T-helper 2 cell treated with Interferon-gamma antibody and Interleukin-4, amounts not matched to agents 5 μg/mL and 100 μg/mL, for 36 hours (primary cell): ENCODE measurements around the gene TEX264.

Experiments
- DNase-seq: peaks from one replicate; pipeline ENCODE4 v3.0.0; 2021; ENCODE audit warnings: low spot score
- H3K27ac Mint-ChIP-seq: one replicate; pipeline ENCODE4 v1.8.0; 2021; ENCODE audit warnings: mild to moderate bottlenecking, mixed read lengths
- H3K27me3 Mint-ChIP-seq: one replicate; pipeline ENCODE4 v1.8.0; 2021; ENCODE audit warnings: low read depth, mixed read lengths
- H3K36me3 Mint-ChIP-seq: one replicate; pipeline ENCODE4 v1.8.0; 2021; ENCODE audit warnings: low read depth, mixed read lengths
- H3K4me1 Mint-ChIP-seq: one replicate; pipeline ENCODE4 v1.8.0; 2021; ENCODE audit warnings: low read depth, mixed read lengths
- H3K4me3 Mint-ChIP-seq: one replicate; pipeline ENCODE4 v1.8.0; 2022; ENCODE audit warnings: mild to moderate bottlenecking, moderate library complexity, mixed read lengths
- H3K9me3 Mint-ChIP-seq: one replicate; pipeline ENCODE4 v1.8.0; 2021; ENCODE audit warnings: mixed read lengths

The TEX264 gene

DNA sequence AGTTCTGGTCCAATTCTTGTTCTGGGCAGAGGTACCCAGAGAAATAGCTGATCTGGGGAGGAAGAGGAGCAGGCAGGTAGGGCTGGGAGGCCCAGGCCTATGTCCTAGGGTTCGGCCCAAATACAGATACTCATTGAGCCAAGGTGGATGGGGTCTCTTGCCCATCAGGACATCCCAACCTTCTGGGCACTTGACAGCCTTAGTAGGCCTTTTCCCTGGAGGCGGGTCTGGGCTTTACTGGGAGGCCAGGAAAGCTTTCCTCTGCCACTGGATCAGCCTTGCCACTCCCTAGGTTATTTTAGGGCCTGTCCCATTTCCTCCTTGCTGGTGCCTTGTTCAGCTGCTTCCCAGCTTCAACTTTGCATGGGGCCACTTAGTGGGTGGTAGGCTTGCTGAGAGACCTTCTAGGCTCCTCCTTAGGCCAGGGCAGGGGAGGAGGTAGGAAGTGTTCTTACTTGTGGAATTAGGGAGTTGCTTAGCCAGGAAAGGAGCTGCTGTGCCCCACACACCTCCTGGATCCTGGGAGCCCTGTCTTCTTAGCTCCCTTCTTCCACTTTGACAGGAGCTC is 9.7 kb downstream of the TEX264 start:
- Mint-ChIP-seq H3K36me3 (peaks cover 49% of the 10 kb centered on the region), H3K27me3 (no peaks in the 10 kb centered on the region), H3K27ac (peak overlapping the region; percentile 88), H3K4me3 (peak overlapping the region; percentile 89), H3K4me1 (peaks cover 78% of the 10 kb centered on the region), H3K9me3 (no peaks in the 10 kb centered on the region)
- no peak for DNase-seq

GRCh38 chr3:51681453-51681852 is 10.4 kb downstream of the TEX264 start:
- no peaks in the 10 kb centered on the region for H3K9me3 Mint-ChIP-seq
- H3K36me3 Mint-ChIP-seq = peaks cover 50% of the 10 kb centered on the region
- DNase-seq = peak; percentile 56

DNA sequence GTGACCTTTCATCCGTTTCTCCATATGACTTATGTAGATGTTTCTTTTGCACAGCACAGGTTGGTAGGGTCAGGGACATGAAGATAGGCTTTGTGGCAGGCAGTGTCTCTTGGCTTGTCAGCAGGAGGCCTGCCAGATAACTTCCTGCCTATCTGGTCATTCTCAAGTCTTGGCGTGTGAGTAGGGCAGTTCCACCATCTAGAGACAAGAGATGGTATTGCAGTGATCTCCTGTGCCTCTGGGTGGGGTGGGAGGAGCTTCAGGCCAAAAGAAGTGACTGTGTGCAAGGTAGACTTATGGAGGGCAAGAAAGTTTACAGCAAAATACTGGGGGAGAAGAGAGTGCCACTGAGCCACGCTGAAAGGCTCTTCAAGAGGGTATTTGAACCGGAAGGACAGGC is 11.0 kb downstream of the TEX264 start:
- Mint-ChIP-seq H3K27ac (peak overlapping the region; percentile 88), H3K27me3 (no peaks in the 10 kb centered on the region), H3K36me3 (peaks cover 50% of the 10 kb centered on the region), H3K9me3 (no peaks in the 10 kb centered on the region), H3K4me3 (peak overlapping the region; percentile 89), H3K4me1 (peaks cover 82% of the 10 kb centered on the region)
- DNase-seq = peak; percentile 78

More at GRCh38 chr3:51681453-51681852, 10.4 kb downstream of the TEX264 start:
- peak overlapping the region; percentile 88 for H3K27ac Mint-ChIP-seq
- no peaks in the 10 kb centered on the region for H3K27me3 Mint-ChIP-seq
- peaks cover 81% of the 10 kb centered on the region for H3K4me1 Mint-ChIP-seq
- peak overlapping the region; percentile 89 for H3K4me3 Mint-ChIP-seq

DNA sequence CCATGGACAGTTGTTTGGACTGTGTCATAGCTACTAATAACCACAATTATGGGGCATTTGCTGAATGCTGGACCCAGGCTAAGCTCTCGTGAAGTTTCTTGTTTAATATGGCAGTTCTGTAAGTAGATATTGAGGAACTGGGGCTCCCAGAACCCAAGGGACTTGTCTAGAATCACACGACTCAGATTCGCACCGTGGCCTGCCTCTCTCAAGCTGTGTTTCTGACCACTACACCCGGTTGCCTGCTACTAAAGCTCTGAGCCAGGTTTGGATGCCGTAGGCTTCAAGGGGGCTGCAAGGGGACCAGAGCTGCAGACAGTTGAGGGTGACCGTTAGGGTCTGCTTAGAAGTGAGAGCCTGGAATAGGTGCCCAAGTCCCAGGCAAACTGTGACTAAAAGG is 11.5 kb downstream of the TEX264 start:
- Mint-ChIP-seq H3K4me3 (peak overlapping the region; percentile 89), H3K4me1 (peaks cover 85% of the 10 kb centered on the region), H3K27me3 (no peaks in the 10 kb centered on the region), H3K27ac (peak overlapping the region; percentile 75), H3K36me3 (peaks cover 52% of the 10 kb centered on the region), H3K9me3 (no peaks in the 10 kb centered on the region)
- no peak for DNase-seq

DNA sequence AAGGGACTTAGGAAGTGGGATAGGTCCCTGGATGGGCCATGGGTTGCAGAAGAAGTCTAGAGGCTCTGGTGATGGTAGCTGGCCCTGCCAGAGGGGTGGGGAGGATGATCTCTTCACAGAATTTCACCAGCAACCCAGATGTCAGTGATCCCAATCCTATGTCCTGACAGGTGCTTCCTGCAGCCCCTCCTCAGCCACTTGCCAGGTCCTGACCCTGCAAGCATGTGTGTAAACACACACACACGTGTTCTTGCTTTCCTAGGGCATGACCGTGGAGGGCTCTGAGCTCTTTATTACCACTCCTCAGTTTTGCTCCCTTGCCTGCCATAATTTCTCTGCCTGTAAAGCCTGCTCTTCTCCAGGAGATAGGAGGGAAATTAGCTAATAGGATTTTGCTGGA is 12.5 kb downstream of the TEX264 start:
- H3K4me1 Mint-ChIP-seq = peaks cover 85% of the 10 kb centered on the region
- H3K4me3 Mint-ChIP-seq = no peak overlapping the region
- H3K27me3 Mint-ChIP-seq = no peaks in the 10 kb centered on the region
- H3K36me3 Mint-ChIP-seq = peaks cover 57% of the 10 kb centered on the region
- no peak for DNase-seq
- no peaks in the 10 kb centered on the region for H3K9me3 Mint-ChIP-seq
- H3K27ac Mint-ChIP-seq = peak overlapping the region; percentile 75

DNA sequence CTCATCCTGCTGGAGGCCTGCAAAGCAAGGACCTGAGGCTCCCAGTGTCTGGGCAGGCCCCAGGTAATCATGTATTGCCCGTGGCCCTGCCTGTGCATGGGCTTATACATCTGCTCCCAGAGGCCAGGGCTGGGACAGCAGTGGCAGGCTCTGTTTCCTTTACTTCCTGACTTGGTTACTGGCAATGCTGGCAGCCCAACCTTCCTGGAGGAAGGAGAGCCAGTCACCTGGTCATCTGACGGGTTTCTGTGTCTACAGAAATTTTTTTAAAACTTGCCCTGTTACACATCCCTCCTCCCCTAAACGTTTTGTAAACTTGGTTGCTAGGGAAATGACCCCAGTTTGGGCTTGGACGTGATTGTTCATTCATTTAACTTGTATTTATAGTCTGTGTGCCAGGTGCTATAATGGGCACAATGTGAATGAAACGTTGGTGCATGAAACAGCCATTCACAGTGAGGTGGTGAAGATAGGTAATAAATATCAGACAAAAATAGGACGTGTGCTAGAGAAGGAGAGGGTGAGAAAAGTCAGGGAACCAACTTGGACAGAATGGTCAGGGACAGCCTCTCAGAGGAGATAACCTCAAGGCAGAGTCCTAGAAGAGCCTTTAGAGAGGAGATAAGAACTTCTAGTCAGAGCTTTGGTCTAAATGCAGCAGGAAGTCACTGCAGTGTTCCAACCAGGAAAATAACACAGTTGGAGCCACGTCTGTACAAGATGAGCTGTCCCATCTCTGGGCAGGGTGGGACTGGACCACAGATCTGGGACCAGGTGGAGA is 14.1 kb downstream of the TEX264 start:
- Mint-ChIP-seq H3K4me1 (peaks cover 77% of the 10 kb centered on the region), H3K36me3 (peaks cover 60% of the 10 kb centered on the region), H3K4me3 (peak overlapping the region; percentile 68), H3K27ac (peak overlapping the region; percentile 90), H3K9me3 (no peaks in the 10 kb centered on the region), H3K27me3 (no peaks in the 10 kb centered on the region)
- DNase-seq = no peak

DNA sequence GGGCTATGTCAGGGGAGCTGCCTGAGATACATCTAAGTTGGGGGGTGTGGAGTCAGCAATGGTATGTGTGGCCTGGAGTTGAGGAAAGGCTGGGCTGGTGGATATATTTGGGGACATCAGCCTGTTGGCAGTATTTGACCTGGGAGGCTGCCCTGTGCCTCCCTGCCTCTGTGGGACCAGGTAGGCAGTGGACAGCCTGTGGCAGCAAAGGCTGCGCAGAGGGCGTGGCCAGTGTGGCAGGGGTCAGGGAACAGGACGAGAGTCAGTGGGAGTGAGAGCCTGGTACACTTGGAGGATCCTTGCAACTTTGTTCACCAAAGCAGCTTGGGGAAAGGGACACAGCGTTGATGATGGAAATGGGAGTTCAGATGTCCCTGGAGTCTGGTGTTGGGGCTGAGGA is 15.0 kb downstream of the TEX264 start:
- no peaks in the 10 kb centered on the region for H3K27me3 Mint-ChIP-seq
- no peaks in the 10 kb centered on the region for H3K9me3 Mint-ChIP-seq
- H3K4me1 Mint-ChIP-seq = peaks cover 71% of the 10 kb centered on the region
- no peak for DNase-seq
- H3K36me3 Mint-ChIP-seq = peaks cover 58% of the 10 kb centered on the region
- H3K27ac Mint-ChIP-seq = peak overlapping the region; percentile 90
- peak overlapping the region; percentile 68 for H3K4me3 Mint-ChIP-seq

DNA sequence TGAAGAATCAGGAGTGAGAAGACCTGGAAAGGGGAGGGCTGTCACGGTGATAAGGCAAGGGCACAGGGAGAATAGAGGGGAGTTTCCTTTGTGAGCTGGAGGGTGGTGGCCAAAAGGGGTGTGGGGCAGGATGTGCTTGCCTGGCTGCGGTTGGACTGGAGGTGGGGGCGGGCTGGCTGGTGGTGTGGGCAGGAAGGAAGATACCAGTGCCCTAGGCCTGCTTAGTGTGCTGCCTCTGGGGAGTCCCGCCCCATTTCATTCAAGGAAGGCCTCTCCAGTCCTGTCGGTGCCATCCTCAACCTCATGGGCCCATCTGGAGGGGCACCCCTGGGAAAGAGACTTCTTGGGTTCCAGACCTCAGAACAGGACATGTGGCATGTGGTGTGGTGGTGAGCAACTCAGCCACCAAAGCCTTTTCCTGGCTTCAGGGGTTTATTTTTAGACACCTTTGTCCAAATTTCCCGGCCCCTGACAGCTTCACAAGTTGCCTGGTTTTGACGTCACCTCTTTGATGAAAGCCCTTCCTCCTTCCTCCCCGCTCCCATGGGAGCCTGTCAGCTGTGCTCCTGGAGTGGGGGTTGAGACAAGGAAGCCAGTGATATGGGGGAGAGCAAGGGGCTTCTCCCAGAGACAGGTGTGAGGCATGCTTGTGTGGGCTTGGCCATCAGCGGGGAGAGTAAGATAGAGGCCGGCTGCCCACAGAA is 15.6 kb downstream of the TEX264 start:
- H3K36me3 Mint-ChIP-seq = peaks cover 55% of the 10 kb centered on the region
- H3K27me3 Mint-ChIP-seq = no peaks in the 10 kb centered on the region
- DNase-seq = peak; percentile 80
- peak overlapping the region; percentile 68 for H3K4me3 Mint-ChIP-seq
- H3K4me1 Mint-ChIP-seq = peaks cover 64% of the 10 kb centered on the region
- peak overlapping the region; percentile 90 for H3K27ac Mint-ChIP-seq
- H3K9me3 Mint-ChIP-seq = no peaks in the 10 kb centered on the region

DNA sequence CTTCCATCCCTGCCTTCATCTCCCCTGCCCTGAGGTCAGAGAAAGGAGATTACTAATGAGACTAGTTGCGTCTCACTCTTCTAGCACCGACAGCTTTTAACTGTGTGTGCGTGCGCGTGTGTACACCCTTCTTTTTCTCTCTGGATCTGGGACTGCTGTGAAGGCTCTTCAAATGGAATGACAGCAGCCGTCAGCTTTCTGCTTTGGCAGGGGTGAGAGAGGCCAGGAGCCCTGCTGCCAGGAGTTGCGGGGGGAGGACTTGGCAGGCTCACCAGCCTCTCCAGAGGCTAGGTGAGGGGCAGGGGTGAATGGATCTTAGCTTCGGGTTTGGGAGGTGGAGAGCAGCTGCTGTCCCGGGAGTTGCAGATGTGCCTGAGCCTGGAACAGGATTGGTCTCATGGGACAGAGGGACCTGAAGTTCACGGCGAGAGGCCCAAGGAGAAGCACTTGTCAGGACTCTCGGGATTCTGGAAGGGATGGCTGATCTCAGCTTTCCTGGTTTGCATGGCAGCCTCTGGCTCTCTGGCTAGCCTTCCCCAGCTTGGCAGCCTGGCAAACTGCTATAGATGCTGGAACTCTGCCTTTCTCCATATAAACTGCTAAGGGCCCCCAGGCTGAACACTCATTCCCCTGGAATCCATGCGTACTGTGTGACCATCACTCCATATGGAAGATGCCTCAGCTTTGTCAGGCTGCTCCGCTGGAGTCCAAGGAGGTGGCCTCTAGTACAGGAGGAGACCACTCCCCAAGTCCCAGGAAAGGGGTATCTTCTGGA is 16.6 kb downstream of the TEX264 start:
- peaks cover 57% of the 10 kb centered on the region for H3K4me1 Mint-ChIP-seq
- DNase-seq = no peak
- peak overlapping the region; percentile 68 for H3K4me3 Mint-ChIP-seq
- peaks cover 53% of the 10 kb centered on the region for H3K36me3 Mint-ChIP-seq
- H3K9me3 Mint-ChIP-seq = no peaks in the 10 kb centered on the region
- peak overlapping the region; percentile 90 for H3K27ac Mint-ChIP-seq
- no peaks in the 10 kb centered on the region for H3K27me3 Mint-ChIP-seq

DNA sequence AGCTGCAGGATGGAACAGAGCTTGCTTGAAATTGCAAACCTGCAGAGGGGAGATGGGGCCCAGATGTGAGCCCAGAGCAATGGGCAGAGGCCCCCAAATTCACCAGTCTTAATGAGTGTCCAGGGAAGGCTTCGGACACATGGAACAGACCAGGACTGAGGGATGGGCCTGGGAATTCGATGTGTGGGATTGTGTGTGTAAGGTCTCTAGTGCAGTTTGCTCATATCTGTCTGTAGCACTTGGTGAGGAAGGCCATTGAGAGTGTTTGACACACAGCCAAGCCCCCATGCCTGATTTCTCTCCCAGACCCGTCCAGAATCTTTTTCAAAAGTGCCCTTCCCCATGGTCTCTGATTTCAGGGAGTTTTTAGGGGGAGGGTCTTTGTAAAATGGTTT is 17.2 kb downstream of the TEX264 start:
- H3K36me3 Mint-ChIP-seq = peaks cover 48% of the 10 kb centered on the region
- H3K4me1 Mint-ChIP-seq = peaks cover 52% of the 10 kb centered on the region
- H3K27me3 Mint-ChIP-seq = no peaks in the 10 kb centered on the region

DNA sequence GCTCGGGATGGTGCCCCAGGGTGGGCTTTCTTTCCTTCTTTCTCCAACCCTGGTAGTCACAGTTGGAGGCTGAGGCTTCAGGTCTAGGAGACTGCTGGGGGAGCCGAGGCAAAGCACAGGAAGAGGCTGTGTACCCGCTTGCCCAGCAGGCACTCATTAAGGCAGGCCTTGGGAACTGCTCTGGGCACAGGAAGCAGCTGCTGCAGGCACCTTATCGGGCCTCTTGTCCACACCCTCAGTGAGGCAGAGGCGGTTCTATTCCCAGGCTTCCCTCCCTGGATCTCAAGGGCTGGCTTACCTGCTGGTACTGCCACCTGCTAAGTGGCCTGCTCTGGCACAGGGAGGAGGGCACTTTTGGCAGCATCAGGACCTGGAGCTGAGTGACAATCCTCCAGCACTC is 20.0 kb downstream of the TEX264 start:
- Mint-ChIP-seq H3K4me3 (no peak overlapping the region), H3K27ac (no peak overlapping the region), H3K9me3 (no peaks in the 10 kb centered on the region), H3K4me1 (peaks cover 31% of the 10 kb centered on the region), H3K36me3 (peaks cover 34% of the 10 kb centered on the region), H3K27me3 (no peaks in the 10 kb centered on the region)
- no peak for DNase-seq

More for the DNA sequence above, 17.2 kb downstream of the TEX264 start:
- no peak for DNase-seq
- Mint-ChIP-seq H3K27ac (peak overlapping the region; percentile 90), H3K9me3 (no peaks in the 10 kb centered on the region), H3K4me3 (no peak overlapping the region)

DNA sequence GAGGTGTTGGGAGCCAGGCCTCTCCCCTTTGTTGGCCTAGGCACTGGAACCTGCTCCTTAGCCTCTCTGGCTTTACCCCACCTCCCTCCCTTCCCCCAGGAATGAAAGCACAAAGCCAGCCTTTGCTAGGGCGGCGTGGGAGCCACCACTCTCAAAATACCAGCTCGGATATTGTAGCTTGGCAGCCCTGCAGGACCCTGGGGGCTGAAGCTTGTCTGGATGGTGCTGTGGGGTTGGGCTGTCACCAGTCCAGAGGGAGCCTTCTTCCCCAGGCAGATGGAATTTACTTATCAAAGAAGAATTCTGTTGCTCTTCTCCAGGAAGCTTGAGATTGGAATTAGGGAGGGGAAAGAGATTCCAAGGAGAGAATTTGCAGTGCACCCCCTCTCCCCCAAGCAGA is 20.9 kb downstream of the TEX264 start:
- Mint-ChIP-seq H3K27ac (no peak overlapping the region), H3K4me1 (peaks cover 21% of the 10 kb centered on the region)
- no peak for DNase-seq

GRCh38 chr3:51692980-51693395 is 21.9 kb downstream of the TEX264 start:
- Mint-ChIP-seq H3K4me3 (no peak overlapping the region), H3K27me3 (no peaks in the 10 kb centered on the region), H3K4me1 (peaks cover 11% of the 10 kb centered on the region), H3K27ac (no peak overlapping the region), H3K9me3 (no peaks in the 10 kb centered on the region), H3K36me3 (peaks cover 20% of the 10 kb centered on the region)
- no peak for DNase-seq

More for the DNA sequence above, 20.9 kb downstream of the TEX264 start:
- H3K9me3 Mint-ChIP-seq = no peaks in the 10 kb centered on the region
- no peaks in the 10 kb centered on the region for H3K27me3 Mint-ChIP-seq
- peaks cover 28% of the 10 kb centered on the region for H3K36me3 Mint-ChIP-seq
- no peak overlapping the region for H3K4me3 Mint-ChIP-seq
